ENCODE data around the gene DENND2D.

DNA sequence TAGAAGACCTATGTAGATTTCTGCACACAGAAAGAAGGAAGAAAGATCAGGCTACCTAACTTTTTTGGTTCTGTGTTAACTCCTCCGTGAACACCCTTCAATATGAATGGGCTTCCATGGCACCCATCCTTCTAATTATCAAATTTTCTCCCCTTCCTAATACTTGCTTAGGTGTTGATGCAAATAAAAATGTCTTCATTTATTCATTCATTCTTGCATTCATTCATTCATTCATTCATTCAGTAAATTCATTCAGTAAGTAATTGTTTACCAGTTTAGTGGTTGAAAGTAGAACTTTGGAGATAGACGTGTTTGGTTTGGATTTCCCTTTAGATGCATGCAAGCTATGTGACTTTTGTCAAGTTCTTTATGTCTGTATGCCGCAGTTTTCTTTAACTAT is 31.7 kb upstream of the DENND2D start:
- TF ChIP-seq, protein P1, sequence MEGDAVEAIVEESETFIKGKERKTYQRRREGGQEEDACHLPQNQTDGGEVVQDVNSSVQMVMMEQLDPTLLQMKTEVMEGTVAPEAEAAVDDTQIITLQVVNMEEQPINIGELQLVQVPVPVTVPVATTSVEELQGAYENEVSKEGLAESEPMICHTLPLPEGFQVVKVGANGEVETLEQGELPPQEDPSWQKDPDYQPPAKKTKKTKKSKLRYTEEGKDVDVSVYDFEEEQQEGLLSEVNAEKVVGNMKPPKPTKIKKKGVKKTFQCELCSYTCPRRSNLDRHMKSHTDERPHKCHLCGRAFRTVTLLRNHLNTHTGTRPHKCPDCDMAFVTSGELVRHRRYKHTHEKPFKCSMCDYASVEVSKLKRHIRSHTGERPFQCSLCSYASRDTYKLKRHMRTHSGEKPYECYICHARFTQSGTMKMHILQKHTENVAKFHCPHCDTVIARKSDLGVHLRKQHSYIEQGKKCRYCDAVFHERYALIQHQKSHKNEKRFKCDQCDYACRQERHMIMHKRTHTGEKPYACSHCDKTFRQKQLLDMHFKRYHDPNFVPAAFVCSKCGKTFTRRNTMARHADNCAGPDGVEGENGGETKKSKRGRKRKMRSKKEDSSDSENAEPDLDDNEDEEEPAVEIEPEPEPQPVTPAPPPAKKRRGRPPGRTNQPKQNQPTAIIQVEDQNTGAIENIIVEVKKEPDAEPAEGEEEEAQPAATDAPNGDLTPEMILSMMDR (IDR thresholded peaks at IDR 0.05) = no peak
- TF ChIP-seq POLR2A (IDR thresholded peaks at IDR 0.05) = no peak
